ENCODE results near the gene BID.
A peak's percentile ranks its signal among the peaks of the same experiment; 100 is the strongest.

BID gene

GRCh38 chr22:17774206-17774925 is at the start of gene BID:
BID (minus strand) TSS chr22:17774469; CDS start chr22:17750116, 24,353 bp downstream.
- peak; percentile 67 for DNase-seq

DNA sequence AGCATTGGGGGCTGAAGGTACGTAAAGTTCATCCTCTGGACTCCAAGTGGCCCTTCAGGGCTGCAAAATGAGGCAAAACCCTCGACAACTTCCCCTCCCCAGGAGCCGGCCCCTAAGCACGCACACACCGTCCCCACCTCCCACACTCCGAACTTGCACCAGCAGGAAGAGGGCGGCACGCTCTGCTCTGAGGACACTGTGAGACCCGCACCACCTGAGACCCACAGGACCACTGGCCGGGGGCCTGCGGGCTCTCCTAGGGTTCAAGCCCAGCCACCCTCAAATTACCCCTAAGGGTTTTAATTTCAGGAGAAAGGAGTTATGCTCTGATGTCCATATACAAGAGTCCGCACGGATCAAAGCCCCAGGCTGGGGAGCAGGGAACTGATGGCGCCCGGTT is 49.7 kb upstream of the BID start:
- no peak for DNase-seq

- DNase-seq: no peak
These were observed 49.0 kb upstream of the BID start for GRCh38 chr22:17823226-17823625.

DNA sequence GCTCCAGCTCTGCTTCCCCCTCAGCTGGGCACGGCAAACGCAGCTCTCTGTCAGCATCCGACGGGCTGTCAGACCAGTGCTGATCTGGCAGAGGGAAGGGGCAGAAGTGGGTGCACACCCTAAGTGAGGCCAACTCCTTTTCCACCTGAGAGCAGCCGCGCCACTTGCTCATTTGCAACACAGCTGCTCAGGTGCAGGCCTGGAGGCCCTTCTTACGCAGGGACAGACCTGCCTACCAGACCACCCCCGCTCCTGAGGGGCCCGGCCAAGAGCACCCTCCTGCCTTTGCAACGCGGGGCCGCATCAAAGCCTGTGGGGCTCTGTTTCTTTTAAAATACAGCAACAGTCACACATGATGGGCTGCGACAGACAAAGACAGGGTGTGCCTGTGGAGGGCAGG is 47.8 kb upstream of the BID start:
- no peak for DNase-seq

- no peak for DNase-seq
These were observed 46.7 kb upstream of the BID start for GRCh38 chr22:17820879-17821439.

- no peak for DNase-seq
These were observed 44.4 kb upstream of the BID start for GRCh38 chr22:17818649-17819048.

- DNase-seq: no peak
These were observed 43.9 kb upstream of the BID start for GRCh38 chr22:17818180-17818579.

DNA sequence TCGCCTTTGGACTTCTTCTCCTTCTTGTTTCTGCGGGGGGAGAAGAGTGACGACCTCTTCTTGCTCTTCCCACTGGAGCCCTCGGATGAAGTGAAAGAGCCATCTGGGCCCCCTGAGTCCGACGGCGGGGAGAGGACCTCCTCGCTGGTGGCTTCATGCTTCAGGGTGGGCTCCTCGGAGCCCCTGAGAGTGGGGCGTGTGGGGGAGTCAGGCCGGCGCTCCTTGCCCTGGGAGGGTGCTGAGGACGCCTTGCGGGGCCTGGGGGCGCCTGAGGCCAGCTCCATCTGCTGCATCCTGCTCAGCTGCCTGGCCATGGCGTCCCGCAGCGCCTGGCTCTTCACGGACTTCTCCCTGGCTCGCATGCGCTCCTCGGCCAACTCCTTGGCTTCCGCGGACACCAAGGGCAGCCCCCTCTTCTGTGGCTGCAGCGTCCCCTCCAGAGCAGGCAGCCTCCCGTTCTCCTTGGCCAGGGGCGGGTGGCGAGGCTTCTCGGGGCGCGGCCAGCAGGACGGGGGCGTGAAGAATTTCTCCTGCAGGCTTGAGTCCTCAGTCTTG is 43.3 kb upstream of the BID start:
- no peak for DNase-seq

DNA sequence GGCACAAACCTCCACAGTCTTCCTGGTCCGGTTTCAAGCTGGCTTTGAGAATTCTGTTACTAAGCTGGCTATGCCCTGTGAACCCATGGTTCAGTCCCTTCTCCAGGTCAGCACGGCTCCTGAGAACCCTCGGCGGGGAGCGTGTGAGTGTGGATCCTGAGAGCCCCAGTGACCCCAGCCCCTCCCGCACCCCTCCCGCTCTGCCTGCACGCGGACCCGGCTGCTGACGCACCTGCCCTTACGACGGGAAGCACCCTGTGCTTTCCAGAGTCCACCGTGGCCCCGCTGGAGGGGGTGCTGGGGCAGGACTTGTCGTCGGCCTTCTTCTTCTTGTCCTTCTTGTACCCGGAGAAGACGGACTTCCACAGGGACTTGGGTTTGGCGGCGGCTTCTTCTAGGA is 42.8 kb upstream of the BID start:
- DNase-seq: no peak

- DNase-seq: no peak
These were observed 42.4 kb upstream of the BID start for GRCh38 chr22:17816649-17817048.

- DNase-seq: no peak
These were observed 41.5 kb upstream of the BID start for GRCh38 chr22:17815703-17816254.

GRCh38 chr22:17814830-17815229 is 40.6 kb upstream of the BID start:
- DNase-seq: no peak

GRCh38 chr22:17814084-17814483 is 39.8 kb upstream of the BID start:
- no peak for DNase-seq

DNA sequence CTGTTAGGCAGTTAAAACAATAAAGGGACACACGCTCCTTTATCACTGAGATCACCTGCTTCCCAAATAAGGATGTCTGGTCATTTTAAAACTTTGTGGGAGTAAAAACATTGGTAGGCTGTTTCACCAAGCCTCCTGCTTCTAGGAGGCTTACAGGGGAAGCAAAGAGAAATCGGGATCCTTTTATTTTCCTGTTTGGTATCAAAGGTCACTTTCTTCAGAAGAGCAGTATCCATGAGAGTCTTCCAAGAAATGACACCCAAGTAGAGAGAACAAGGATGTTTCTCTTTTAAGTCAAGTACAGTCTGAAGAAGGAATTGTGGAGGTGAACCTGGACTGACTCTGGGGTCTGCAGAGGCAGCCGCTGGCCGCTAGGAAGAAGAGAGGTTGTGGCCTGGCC is 36.9 kb upstream of the BID start:
- no peak for DNase-seq

DNA sequence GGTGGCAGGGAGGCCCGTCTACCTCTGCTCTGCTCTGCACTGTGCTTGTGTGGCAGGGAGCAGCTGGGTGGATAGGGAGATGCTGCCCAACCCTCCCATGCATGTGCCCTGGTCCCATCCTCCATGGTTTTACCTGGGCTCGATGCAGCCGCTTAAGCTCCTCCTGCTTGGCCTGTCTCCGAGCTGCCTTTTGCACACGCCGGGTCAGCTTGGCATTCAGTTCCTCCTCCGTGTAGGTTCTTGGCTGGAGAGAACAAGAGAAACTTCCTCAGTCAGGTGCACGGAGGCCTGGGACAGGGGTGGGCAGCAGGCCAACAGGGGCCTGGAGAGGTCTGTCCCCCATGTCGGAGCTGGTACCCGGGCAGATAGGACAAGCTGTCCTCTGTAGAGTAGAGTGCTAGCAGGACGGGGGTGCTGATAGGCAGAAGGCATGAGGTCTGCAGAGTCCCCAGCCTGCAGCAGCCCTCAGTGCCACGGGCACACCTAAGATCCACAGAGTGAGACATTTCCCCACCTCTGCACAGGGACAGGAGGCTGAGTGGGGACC is 36.4 kb upstream of the BID start:
- no peak for DNase-seq

DNA sequence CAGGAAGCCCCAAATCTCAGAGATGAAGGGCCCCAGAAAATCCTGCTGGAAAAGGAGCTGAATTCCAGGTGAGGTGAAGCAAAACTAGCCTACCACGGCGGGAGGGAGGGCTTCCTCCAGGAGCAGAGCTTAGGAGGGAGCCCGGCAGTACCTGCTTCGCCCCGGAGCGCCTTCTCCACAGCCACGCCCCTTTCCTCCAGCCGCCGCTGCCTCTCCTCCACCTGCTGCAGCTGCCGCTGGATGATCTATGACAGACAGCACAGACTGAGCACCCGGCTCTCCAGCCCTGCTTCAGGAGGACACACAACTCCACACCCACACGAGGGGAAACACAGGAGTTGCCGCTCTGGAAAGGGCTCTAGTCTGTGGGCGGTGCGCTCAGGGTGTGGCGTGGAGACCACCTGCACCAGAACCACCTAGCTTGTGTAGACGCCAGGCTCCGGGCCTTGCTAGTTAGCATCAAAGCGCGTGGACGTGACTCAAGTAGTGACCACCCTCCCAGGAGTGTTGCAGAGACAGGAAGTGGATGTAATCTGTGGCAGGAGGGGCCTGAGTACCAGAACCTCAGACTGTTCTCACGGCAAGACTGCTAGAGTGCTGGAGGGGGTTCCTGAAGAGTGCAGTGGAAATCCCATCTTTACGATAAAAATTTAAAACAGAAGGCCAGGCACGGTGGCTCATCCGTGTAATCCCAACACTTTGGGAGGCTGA is 34.6 kb upstream of the BID start:
- DNase-seq: no peak

GRCh38 chr22:17807578-17808410 is 33.5 kb upstream of the BID start:
- DNase-seq: no peak

- no peak for DNase-seq
These were observed 32.8 kb upstream of the BID start for GRCh38 chr22:17807086-17807485.

GRCh38 chr22:17806437-17806836 is 32.2 kb upstream of the BID start:
- DNase-seq: no peak

DNA sequence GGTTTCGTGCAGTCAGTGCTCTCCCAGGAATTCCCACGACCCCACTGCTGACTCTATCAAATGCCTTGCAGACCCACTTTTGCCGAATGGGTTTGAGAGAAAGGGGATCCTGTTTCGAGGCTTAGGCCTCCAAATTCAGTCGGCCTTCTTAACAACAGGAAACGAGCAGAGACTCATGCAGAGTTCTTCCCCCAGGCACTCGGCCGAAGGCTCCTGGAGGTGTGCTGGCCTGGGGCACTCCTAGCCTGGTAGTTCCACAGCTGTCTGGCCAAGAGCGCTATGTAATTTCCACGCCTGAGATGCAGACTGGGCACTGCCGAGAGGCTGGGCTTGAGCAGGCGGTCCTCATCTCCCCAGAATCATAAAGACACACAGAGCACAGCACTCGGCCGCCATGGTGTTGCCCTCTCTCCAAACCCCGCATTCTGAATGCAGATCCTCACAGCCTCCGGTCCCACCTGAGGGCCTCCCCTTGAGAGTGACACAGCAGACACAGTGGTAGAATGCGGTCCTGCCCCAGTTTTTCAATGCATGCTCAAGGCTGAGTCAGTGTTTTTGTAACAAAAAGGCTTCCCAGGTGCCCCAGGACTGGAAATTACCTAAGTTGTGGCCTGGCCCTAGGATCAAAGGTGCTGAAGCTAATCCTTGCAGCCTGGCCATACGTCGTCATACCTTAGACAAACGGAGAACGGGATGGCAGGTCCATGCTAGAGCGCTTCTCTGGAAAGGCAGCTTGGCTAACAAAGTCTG is 30.2 kb upstream of the BID start:
- no peak for DNase-seq

GRCh38 chr22:17803609-17804270 is 29.5 kb upstream of the BID start:
- DNase-seq: no peak

All from CD4-positive, alpha-beta T cell treated with Interleukin-17A for 4 hours (primary cell).